Effector memory CD8-positive, alpha-beta T cell (primary cell): Measurements from ENCODE around the gene YPEL3.

ENCODE experiments used
- ATAC-seq: fragments of 150-1000 bp; cut with Tn5 transposase; replicated peaks from 2 replicates; pipeline ENCODE4 v1.10.0; 2021; ENCODE audit warnings: mild to moderate bottlenecking, moderate library complexity
- DNase-seq, 3 experiments: peaks; one replicate each; pipeline ENCODE4 v3.0.0; 2021
- H3K27ac Mint-ChIP-seq, 2 donors: one replicate each; pipeline ENCODE4 v1.8.0; 2022; ENCODE audit warnings: mild to moderate bottlenecking in 2 of 2, mixed read lengths in 2 of 2, moderate library complexity in 2 of 2
- H3K27me3 Mint-ChIP-seq, 2 donors: one replicate each; pipeline ENCODE4 v1.8.0; 2022; ENCODE audit warnings: mixed read lengths in 2 of 2
- H3K36me3 Mint-ChIP-seq: one replicate; pipeline ENCODE4 v1.8.0; 2022; ENCODE audit warnings: mild to moderate bottlenecking, moderate library complexity, mixed read lengths; ENCODE audit not compliant: insufficient read depth
- H3K4me1 Mint-ChIP-seq, 2 donors: one replicate each; pipeline ENCODE4 v1.8.0; 2022; ENCODE audit warnings: low read depth in 2 of 2, mixed read lengths in 2 of 2
- H3K4me3 Mint-ChIP-seq, 2 donors: one replicate each; pipeline ENCODE4 v1.8.0; 2022; ENCODE audit warnings: mild to moderate bottlenecking in 2 of 2, mixed read lengths in 2 of 2, moderate library complexity in 2 of 2
- H3K9me3 Mint-ChIP-seq, 2 donors: one replicate each; pipeline ENCODE4 v1.8.0; 2022; ENCODE audit warnings: mixed read lengths in 2 of 2

The YPEL3 gene

DNA sequence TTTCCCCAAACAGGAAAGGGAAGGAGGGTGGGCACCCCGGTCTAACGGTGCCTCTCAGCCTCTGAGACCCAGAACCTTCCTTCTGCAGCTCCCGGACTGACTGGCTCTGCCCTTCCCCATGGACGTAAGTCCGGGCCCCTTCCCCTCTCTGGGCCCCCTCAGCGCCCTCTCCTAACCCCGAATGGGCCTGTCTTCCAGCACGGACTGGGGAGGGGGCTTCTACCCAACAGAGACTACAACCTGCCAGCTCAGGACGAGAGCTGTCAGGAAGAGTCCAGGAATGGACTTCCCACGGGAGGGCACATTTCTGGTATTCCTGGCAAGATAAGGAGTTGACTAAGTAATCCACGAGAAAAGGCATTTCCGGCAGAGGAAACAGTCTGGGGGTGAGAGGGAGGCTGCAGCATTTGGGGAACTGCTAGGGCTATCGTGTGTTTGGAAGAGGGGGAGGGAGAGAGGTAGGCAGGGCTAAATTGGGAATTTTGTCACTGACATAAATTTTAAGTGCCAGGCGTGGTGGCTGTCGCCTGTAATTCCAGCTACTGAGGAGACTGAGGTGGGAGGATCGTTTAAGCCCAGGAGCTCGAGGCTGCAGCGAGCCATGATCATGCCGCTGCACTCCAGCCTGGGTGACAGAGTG is 42.5 kb downstream of the YPEL3 start:
- ATAC-seq = peak; percentile 6
- no peak for DNase-seq
- peak overlapping the region; percentile 82 to 87 for H3K4me3 Mint-ChIP-seq
- H3K4me1 Mint-ChIP-seq = peaks cover 11 to 14% of the 10 kb centered on the region in 2 donors
- H3K27ac Mint-ChIP-seq = peak overlapping the region; percentile 77 to 91
- no peaks in the 10 kb centered on the region for H3K9me3 Mint-ChIP-seq
- no peaks in the 10 kb centered on the region for H3K27me3 Mint-ChIP-seq
- peaks cover 22% of the 10 kb centered on the region for H3K36me3 Mint-ChIP-seq

DNA sequence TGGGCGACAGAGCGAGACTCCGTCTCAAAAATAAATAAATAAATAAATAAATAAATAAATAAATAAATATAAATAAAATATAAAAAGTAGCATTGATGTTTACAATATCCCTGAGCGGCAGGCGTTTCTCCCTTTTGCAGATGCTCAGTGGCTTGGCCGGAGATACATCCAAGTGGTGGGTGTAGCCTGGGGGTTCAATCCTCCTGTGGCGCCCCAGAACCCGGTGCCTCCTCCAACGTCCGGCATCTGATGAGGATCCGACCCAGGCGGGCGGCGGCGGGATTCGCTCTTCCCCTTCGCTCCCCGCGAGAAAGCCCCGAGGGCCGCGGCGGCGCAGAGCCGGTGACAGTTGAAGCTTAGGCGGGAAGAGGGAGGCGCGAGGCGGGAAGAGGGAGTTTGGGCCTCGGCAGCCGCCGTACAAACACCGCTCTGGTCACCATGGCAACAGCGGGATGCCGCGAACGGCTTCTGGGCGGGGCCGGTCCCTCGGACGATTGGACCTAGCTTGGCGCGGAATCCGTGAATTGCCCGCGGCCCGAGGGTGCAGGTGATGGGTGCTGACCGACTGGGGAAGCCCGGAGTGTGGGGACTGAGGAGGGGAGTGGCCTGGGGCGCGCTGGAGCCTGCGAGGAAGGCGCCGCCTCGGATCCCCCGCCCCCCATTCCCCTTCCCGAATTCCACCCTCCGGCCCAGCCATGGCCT is 43.2 kb downstream of the YPEL3 start:
- Mint-ChIP-seq H3K4me3 (peak overlapping the region; percentile 82 to 87), H3K4me1 (peaks cover 11 to 14% of the 10 kb centered on the region in 2 donors), H3K36me3 (peaks cover 22% of the 10 kb centered on the region), H3K27ac (peak overlapping the region; percentile 77 to 91), H3K27me3 (no peaks in the 10 kb centered on the region), H3K9me3 (no peaks in the 10 kb centered on the region)
- ATAC-seq (peak; percentile 87), DNase-seq (peak; percentile 83 to 84 (median 84))

DNA sequence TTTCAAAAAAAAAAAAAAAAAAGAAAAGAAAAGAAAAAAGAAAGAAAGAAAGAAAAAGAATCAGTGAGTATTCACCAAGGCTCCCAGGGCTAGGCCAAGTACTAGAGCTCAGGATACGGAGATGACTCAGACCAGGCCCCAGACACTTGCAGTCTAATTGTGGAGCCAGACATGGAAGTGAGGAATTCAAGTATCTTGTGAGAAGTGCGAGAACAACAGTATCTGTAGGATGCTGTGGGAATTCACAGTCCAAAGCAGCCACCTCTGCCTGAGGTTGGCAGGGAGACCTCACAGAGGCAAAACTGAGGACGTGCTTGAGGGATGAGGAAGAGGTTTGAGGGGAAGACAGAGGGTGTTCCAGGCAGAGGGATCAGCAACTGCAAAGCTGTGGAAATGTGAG is 44.5 kb downstream of the YPEL3 start:
- ATAC-seq = no peak
- peak overlapping the region; percentile 49 to 63 for H3K4me3 Mint-ChIP-seq
- H3K9me3 Mint-ChIP-seq = no peaks in the 10 kb centered on the region
- peaks cover 25% of the 10 kb centered on the region for H3K36me3 Mint-ChIP-seq
- H3K27me3 Mint-ChIP-seq = no peaks in the 10 kb centered on the region
- H3K4me1 Mint-ChIP-seq = peaks cover 11 to 14% of the 10 kb centered on the region in 2 donors
- H3K27ac Mint-ChIP-seq = no peak overlapping the region
- DNase-seq = no peak

DNA sequence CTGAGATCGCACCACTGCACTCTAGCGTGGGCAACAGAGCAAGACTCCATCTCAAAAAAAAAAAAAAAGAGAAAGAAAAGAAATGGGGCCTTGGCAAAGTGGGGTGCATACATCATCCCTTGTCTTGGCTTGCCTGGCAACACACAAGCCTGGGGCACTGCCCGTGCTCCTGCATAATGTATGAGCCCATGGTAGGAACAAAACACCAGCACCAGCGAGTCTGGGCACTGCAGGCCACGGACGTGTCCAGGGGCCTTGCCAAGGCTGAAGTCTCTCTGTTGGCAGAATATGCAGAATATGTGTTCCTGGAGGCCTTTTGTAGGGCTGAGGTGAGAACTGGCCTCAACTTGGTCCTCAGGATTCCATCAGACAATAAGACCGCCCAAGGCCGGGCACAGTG is 46.1 kb downstream of the YPEL3 start:
- no peak for ATAC-seq
- Mint-ChIP-seq H3K9me3 (no peaks in the 10 kb centered on the region), H3K4me1 (peaks cover 11 to 13% of the 10 kb centered on the region in 2 donors), H3K4me3 (no peak overlapping the region), H3K27me3 (no peaks in the 10 kb centered on the region), H3K36me3 (peaks cover 29% of the 10 kb centered on the region), H3K27ac (no peak overlapping the region)
- no peak for DNase-seq

DNA sequence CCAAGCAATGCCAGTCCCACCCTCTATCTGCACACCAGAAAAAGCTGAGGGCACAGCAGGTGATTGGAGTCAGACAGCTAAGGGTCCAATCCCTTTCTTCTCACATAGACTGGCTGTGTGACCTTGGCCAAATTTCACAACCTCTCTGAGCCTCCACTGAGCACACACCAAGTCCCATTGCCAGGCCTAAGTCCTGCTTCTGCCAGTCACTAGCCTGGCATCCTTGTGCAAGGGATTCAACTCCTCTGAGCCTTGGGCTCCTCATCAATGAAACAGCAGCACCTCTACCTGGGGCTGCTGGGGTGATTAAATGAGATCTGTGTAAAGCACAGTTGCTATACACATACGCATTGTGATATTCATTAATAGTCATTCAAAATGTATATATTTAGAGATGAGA is 49.4 kb downstream of the YPEL3 start:
- Mint-ChIP-seq H3K27me3 (no peaks in the 10 kb centered on the region), H3K4me1 (peaks cover 0 to 5% of the 10 kb centered on the region in 2 donors), H3K4me3 (no peak overlapping the region), H3K36me3 (peaks cover 11% of the 10 kb centered on the region), H3K27ac (no peak overlapping the region), H3K9me3 (no peaks in the 10 kb centered on the region)
- ATAC-seq = no peak
- no peak for DNase-seq

GRCh38 chr16:30046178-30046577 is 49.8 kb downstream of the YPEL3 start:
- Mint-ChIP-seq H3K27me3 (no peaks in the 10 kb centered on the region), H3K4me3 (no peak overlapping the region), H3K27ac (no peak overlapping the region), H3K36me3 (peaks cover 9% of the 10 kb centered on the region), H3K4me1 (peaks cover 0 to 5% of the 10 kb centered on the region in 2 donors), H3K9me3 (no peaks in the 10 kb centered on the region)
- no peak for ATAC-seq
- DNase-seq = no peak
